Measurements from ENCODE around the gene GLB1L3. TPM values are rescaled to one million over a fixed set of nuclear protein-coding genes. Genes with fewer than 3 reads are reported as not detected.
"Not testable (repeated sequence)": the region's sequence is repeated elsewhere in the genome, so short reads cannot be mapped to it uniquely, and the experiment has no call there.

Gene GLB1L3
- total RNA-seq, 2 donors from 2014 or later, result 2.0 to 2.2 TPM

- H3K4me3 Mint-ChIP-seq, result no peak overlapping the region
- H3K27me3 Mint-ChIP-seq, result no peaks in the 10 kb centered on the region
- H3K27ac Mint-ChIP-seq, result peak overlapping the region; percentile 54
- peaks cover 40% of the 10 kb centered on the region for H3K4me1 Mint-ChIP-seq
- no peak for ATAC-seq
- H3K9me3 ChIP-seq (ENCODE audit: control insufficient read depth, low read length, poor library complexity, severe bottlenecking), result no peaks in the 10 kb centered on the region
- DNase-seq, result no peak
- H3K36me3 Mint-ChIP-seq (ENCODE audit: low read depth), result peaks cover 6% of the 10 kb centered on the region
These were observed 3.5 kb upstream of the GLB1L3 start for GRCh38 chr11:134272381-134273316.

- Mint-ChIP-seq H3K36me3 (ENCODE audit: low read depth) (peaks cover 4% of the 10 kb centered on the region), H3K4me1 (peaks cover 40% of the 10 kb centered on the region), H3K4me3 (no peak overlapping the region), H3K27ac (peak overlapping the region; percentile 54), H3K27me3 (no peaks in the 10 kb centered on the region)
- DNase-seq (no peak), ATAC-seq (no peak)
- no peaks in the 10 kb centered on the region for H3K9me3 ChIP-seq (ENCODE audit: control insufficient read depth, low read length, poor library complexity, severe bottlenecking)
These were observed 2.9 kb upstream of the GLB1L3 start for GRCh38 chr11:134273317-134273712.

- H3K27me3 Mint-ChIP-seq, result no peaks in the 10 kb centered on the region
- DNase-seq (no peak), ATAC-seq (no peak)
- peaks cover 41% of the 10 kb centered on the region for H3K4me1 Mint-ChIP-seq
- peaks cover 4% of the 10 kb centered on the region for H3K36me3 Mint-ChIP-seq (ENCODE audit: low read depth)
- peak overlapping the region; percentile 99 for H3K4me3 Mint-ChIP-seq
- peak overlapping the region; percentile 93 for H3K27ac Mint-ChIP-seq
- H3K9me3 ChIP-seq (ENCODE audit: control insufficient read depth, low read length, poor library complexity, severe bottlenecking), result no peaks in the 10 kb centered on the region
These were observed 1.0 kb upstream of the GLB1L3 start for GRCh38 chr11:134275188-134275533.

- H3K4me3 Mint-ChIP-seq, result peak overlapping the region; percentile 99
- peak overlapping the region; percentile 93 for H3K27ac Mint-ChIP-seq
- no peak for DNase-seq
- no peak for ATAC-seq
- no peaks in the 10 kb centered on the region for H3K9me3 ChIP-seq (ENCODE audit: control insufficient read depth, low read length, poor library complexity, severe bottlenecking)
- no peaks in the 10 kb centered on the region for H3K27me3 Mint-ChIP-seq
- peaks cover 27% of the 10 kb centered on the region for H3K4me1 Mint-ChIP-seq
- H3K36me3 Mint-ChIP-seq (ENCODE audit: low read depth), result peaks cover 2% of the 10 kb centered on the region
These were observed 410 bp downstream of the GLB1L3 start for GRCh38 chr11:134276396-134277182.

- Mint-ChIP-seq H3K36me3 (ENCODE audit: low read depth) (peaks cover 2% of the 10 kb centered on the region), H3K27ac (peak overlapping the region; percentile 41), H3K4me1 (peaks cover 25% of the 10 kb centered on the region), H3K27me3 (no peaks in the 10 kb centered on the region), H3K4me3 (peak overlapping the region; percentile 90)
- DNase-seq, result no peak
- ATAC-seq, result no peak
- H3K9me3 ChIP-seq (ENCODE audit: control insufficient read depth, low read length, poor library complexity, severe bottlenecking), result no peaks in the 10 kb centered on the region
These were observed 1.2 kb downstream of the GLB1L3 start for GRCh38 chr11:134277183-134278001.

GRCh38 chr11:134278356-134278755, 2.2 kb downstream of the GLB1L3 start:
- H3K27me3 Mint-ChIP-seq, result no peaks in the 10 kb centered on the region
- H3K36me3 Mint-ChIP-seq (ENCODE audit: low read depth), result peaks cover 2% of the 10 kb centered on the region
- no peak for DNase-seq
- H3K27ac Mint-ChIP-seq, result no peak overlapping the region
- ATAC-seq, result no peak
- H3K4me1 Mint-ChIP-seq, result peaks cover 20% of the 10 kb centered on the region
- H3K4me3 Mint-ChIP-seq, result peak overlapping the region; percentile 19
- no peaks in the 10 kb centered on the region for H3K9me3 ChIP-seq (ENCODE audit: control insufficient read depth, low read length, poor library complexity, severe bottlenecking)

GRCh38 chr11:134281635-134282034, 5.5 kb downstream of the GLB1L3 start:
- not testable (repeated sequence) for H3K4me3 Mint-ChIP-seq; H3K9me3 ChIP-seq (ENCODE audit: control insufficient read depth, low read length, poor library complexity, severe bottlenecking); DNase-seq; H3K4me1 Mint-ChIP-seq; H3K27me3 Mint-ChIP-seq; H3K36me3 Mint-ChIP-seq (ENCODE audit: low read depth); H3K27ac Mint-ChIP-seq; ATAC-seq

GRCh38 chr11:134282121-134283045, 6.2 kb downstream of the GLB1L3 start:
- peaks cover 4% of the 10 kb centered on the region for H3K4me1 Mint-ChIP-seq
- H3K27me3 Mint-ChIP-seq, result no peaks in the 10 kb centered on the region
- H3K36me3 Mint-ChIP-seq (ENCODE audit: low read depth), result no peaks in the 10 kb centered on the region
- no peak overlapping the region for H3K4me3 Mint-ChIP-seq
- no peak for DNase-seq
- no peak for ATAC-seq
- no peak overlapping the region for H3K27ac Mint-ChIP-seq
- no peaks in the 10 kb centered on the region for H3K9me3 ChIP-seq (ENCODE audit: control insufficient read depth, low read length, poor library complexity, severe bottlenecking)

- no peak for DNase-seq
- Mint-ChIP-seq H3K27ac (no peak overlapping the region), H3K4me3 (no peak overlapping the region), H3K4me1 (peaks cover 4% of the 10 kb centered on the region), H3K27me3 (no peaks in the 10 kb centered on the region), H3K36me3 (ENCODE audit: low read depth) (no peaks in the 10 kb centered on the region)
- no peaks in the 10 kb centered on the region for H3K9me3 ChIP-seq (ENCODE audit: control insufficient read depth, low read length, poor library complexity, severe bottlenecking)
- ATAC-seq, result no peak
These were observed 7.5 kb downstream of the GLB1L3 start for GRCh38 chr11:134283461-134284230.

- not testable (repeated sequence) for H3K9me3 ChIP-seq (ENCODE audit: control insufficient read depth, low read length, poor library complexity, severe bottlenecking); DNase-seq; H3K27ac Mint-ChIP-seq; H3K27me3 Mint-ChIP-seq; H3K4me3 Mint-ChIP-seq; H3K4me1 Mint-ChIP-seq; ATAC-seq; H3K36me3 Mint-ChIP-seq (ENCODE audit: low read depth)
These were observed 8.2 kb downstream of the GLB1L3 start for GRCh38 chr11:134284349-134284748.

GRCh38 chr11:134287561-134287960, 11.4 kb downstream of the GLB1L3 start:
- H3K9me3 ChIP-seq (ENCODE audit: control insufficient read depth, low read length, poor library complexity, severe bottlenecking), result no peaks in the 10 kb centered on the region
- ATAC-seq (no peak), DNase-seq (no peak)
- Mint-ChIP-seq H3K4me3 (no peak overlapping the region), H3K36me3 (ENCODE audit: low read depth) (no peaks in the 10 kb centered on the region), H3K27me3 (no peaks in the 10 kb centered on the region), H3K4me1 (peaks cover 2% of the 10 kb centered on the region), H3K27ac (no peak overlapping the region)

- Mint-ChIP-seq H3K27me3 (no peaks in the 10 kb centered on the region), H3K27ac (no peak overlapping the region), H3K4me3 (no peak overlapping the region), H3K36me3 (ENCODE audit: low read depth) (no peaks in the 10 kb centered on the region), H3K4me1 (peaks cover 2% of the 10 kb centered on the region)
- ATAC-seq, result no peak
- no peak for DNase-seq
- no peaks in the 10 kb centered on the region for H3K9me3 ChIP-seq (ENCODE audit: control insufficient read depth, low read length, poor library complexity, severe bottlenecking)
These were observed 12.3 kb downstream of the GLB1L3 start for GRCh38 chr11:134288486-134288885.
